SK-N-SH (cell line): ENCODE results near the gene GYPE. TPM values are rescaled to one million over a fixed set of nuclear protein-coding genes. Genes with fewer than 3 reads are reported as not detected.
"Not testable (repeated sequence)": the region's sequence is repeated elsewhere in the genome, so short reads cannot be mapped to it uniquely, and the experiment has no call there.

Experiments used
- CTCF ChIA-PET: fragments of 300-600, 350-600 bp; formaldehyde crosslinking; extraction: SDS; loops from one replicate; lab custom pipeline; 2021; lab: Yijun Ruan, JAX
- POLR2A ChIA-PET: fragments of 350-600 bp; sonication (Branson Sonifier 250); formaldehyde crosslinking; extraction: SDS; loops from one replicate; lab custom pipeline; 2020; ENCODE audit warnings: antibody characterized with exemption, inconsistent platforms; lab: Yijun Ruan, JAX
- DNase-seq: peaks from one replicate; pipeline ENCODE4 v3.0.0; 2012
- H2AFZ ChIP-seq: fragments of 200-600 bp; sonication (generic); 2 replicates; pipeline ENCODE4 v1.8.1; 2016; ENCODE audit warnings: antibody characterized with exemption, mild to moderate bottlenecking, low read depth
- H3F3A ChIP-seq: fragments of 200-600 bp; sonication (generic); replicated peaks from 2 replicates; pipeline ENCODE3; 2016; ENCODE audit warnings: antibody characterized with exemption, mild to moderate bottlenecking; ENCODE audit not compliant: insufficient read depth
- H3K27ac ChIP-seq, 2 experiments: fragments of 200-500 bp in 1 of 2; fragments of 200-600 bp in 1 of 2; sonication (Bioruptor generic) in 1 of 2; sonication (generic), shearing (Covaris generic) in 1 of 2; 2 replicates each; pipeline versions ENCODE4 v1.5.1 to v1.6.1; 2014 to 2016; ENCODE audit warnings: low read depth in 2 of 2, inconsistent platforms in 1 of 2, low read length in 1 of 2, mild to moderate bottlenecking in 1 of 2, mixed read lengths in 1 of 2
- H3K27me3 ChIP-seq: fragments of 200-600 bp; sonication (generic), shearing (Covaris generic); 2 replicates; pipeline ENCODE4 v1.6.1; 2016; ENCODE audit warnings: mixed run types; ENCODE audit not compliant: insufficient read depth
- H3K36me3 ChIP-seq, 2 experiments: fragments of 200-500 bp in 1 of 2; fragments of 200-600 bp in 1 of 2; sonication (Bioruptor generic) in 1 of 2; sonication (generic) in 1 of 2; replicated peaks in 1 of 2; 2 replicates each; pipeline versions ENCODE3 to v1.5.1; 2014 to 2016; ENCODE audit warnings: low read length in 1 of 2, mild to moderate bottlenecking in 1 of 2; ENCODE audit not compliant: insufficient read depth in 2 of 2, control insufficient read depth in 1 of 2
- H3K4me1 ChIP-seq, 2 experiments: fragments of 200-500 bp in 1 of 2; fragments of 200-600 bp in 1 of 2; sonication (Bioruptor generic) in 1 of 2; sonication (generic), shearing (Covaris generic) in 1 of 2; 2 replicates each; pipeline versions ENCODE4 v1.5.1 to v1.6.1; 2014 to 2016; ENCODE audit warnings: low read depth in 1 of 2, low read length in 1 of 2, mixed run types in 1 of 2; ENCODE audit not compliant: insufficient read depth in 2 of 2, control insufficient read depth in 1 of 2
- H3K4me2 ChIP-seq: fragments of 200-600 bp; sonication (generic), shearing (Covaris generic); 2 replicates; pipeline ENCODE4 v1.6.1; 2017; ENCODE audit warnings: mixed run types
- H3K4me3 ChIP-seq, 2 experiments: fragments of 200-500 bp in 1 of 2; fragments of 200-600 bp in 1 of 2; sonication (Bioruptor generic) in 1 of 2; sonication (generic), shearing (Covaris generic) in 1 of 2; 2 replicates each; pipeline versions ENCODE4 v1.5.1 to v1.8.1; 2014 to 2016; ENCODE audit warnings: low read depth in 2 of 2, inconsistent platforms in 1 of 2, low read length in 1 of 2, mild to moderate bottlenecking in 1 of 2, mixed read lengths in 1 of 2, moderate library complexity in 1 of 2
- H3K79me2 ChIP-seq: fragments of 200-600 bp; sonication (generic); 2 replicates; pipeline ENCODE4 v1.8.1; 2017; ENCODE audit warnings: mild to moderate bottlenecking; ENCODE audit not compliant: insufficient read depth
- H3K9ac ChIP-seq: fragments of 200-600 bp; sonication (generic); 2 replicates; pipeline ENCODE4 v1.6.1; 2017; ENCODE audit warnings: mixed run types
- H3K9me2 ChIP-seq: fragments of 200-600 bp; sonication (generic); 2 replicates; pipeline ENCODE4 v1.6.1; 2017; ENCODE audit warnings: mixed run types
- H3K9me3 ChIP-seq: fragments of 200-600 bp; sonication (generic); 2 replicates; pipeline ENCODE4 v1.6.1; 2017; ENCODE audit warnings: mixed run types, mild to moderate bottlenecking, moderate library complexity
- H4K20me1 ChIP-seq: fragments of 200-600 bp; sonication (generic); 2 replicates; pipeline ENCODE4 v1.6.1; 2017; ENCODE audit warnings: mild to moderate bottlenecking, mixed run types; ENCODE audit not compliant: insufficient read depth
- WGBS: methylation state at CpG from one replicate; pipeline ENCODE4 v1.1.6; 2017; ENCODE audit warnings: low lambda C conversion rate; 5-methylcytosine and 5-hydroxymethylcytosine counted together
- polyA plus RNA-seq, 3 experiments: library from polyadenylated mRNA; depleted of rRNA; stranded (reverse); fragments of >200 nt; gene quantifications; 2 replicates each; pipeline ENCODE4 v1.2.3, GENCODE V29; 2012

GYPE gene
- polyA plus RNA-seq, 1 of the 3 experiments (the other 2 are of a cell fraction), result 0.74 TPM

GRCh38 chr4:143834196-143834595 lies 71.2 kb downstream of the GYPE start:
- H3K27me3 ChIP-seq, H3K9ac ChIP-seq, H3K4me2 ChIP-seq, H3K9me2 ChIP-seq, DNase-seq, H3K27ac ChIP-seq, H3F3A ChIP-seq, CTCF ChIA-PET, H3K79me2 ChIP-seq, H3K4me3 ChIP-seq, H2AFZ ChIP-seq, H4K20me1 ChIP-seq, H3K4me1 ChIP-seq, H3K36me3 ChIP-seq, POLR2A ChIA-PET, H3K9me3 ChIP-seq: not testable (repeated sequence)
- WGBS, result 32% methylated on average over 4 of the region's 4 CpGs

GRCh38 chr4:143833676-143834075 lies 71.7 kb downstream of the GYPE start:
- H3K4me2 ChIP-seq, CTCF ChIA-PET, H3K79me2 ChIP-seq, H3K4me1 ChIP-seq, H3F3A ChIP-seq, H3K36me3 ChIP-seq, POLR2A ChIA-PET, H3K27me3 ChIP-seq, H3K9me2 ChIP-seq, H3K9ac ChIP-seq, H3K4me3 ChIP-seq, H3K9me3 ChIP-seq, H4K20me1 ChIP-seq, H2AFZ ChIP-seq, H3K27ac ChIP-seq, DNase-seq: not testable (repeated sequence)
- 43% methylated on average over 2 of the region's 2 CpGs for WGBS

- H4K20me1 ChIP-seq, H3K4me2 ChIP-seq, POLR2A ChIA-PET, H3K4me3 ChIP-seq, H3K27me3 ChIP-seq, DNase-seq, H3K36me3 ChIP-seq, H3K9me2 ChIP-seq, CTCF ChIA-PET, H3K9ac ChIP-seq, H3K4me1 ChIP-seq, H3F3A ChIP-seq, H3K79me2 ChIP-seq, H3K9me3 ChIP-seq, H3K27ac ChIP-seq, H2AFZ ChIP-seq: not testable (repeated sequence)
Observed at GRCh38 chr4:143830576-143830975, 74.8 kb downstream of the GYPE start.

- H3K27ac ChIP-seq, H3K36me3 ChIP-seq, H3K4me1 ChIP-seq, H3K9me2 ChIP-seq, H2AFZ ChIP-seq, CTCF ChIA-PET, H3F3A ChIP-seq, POLR2A ChIA-PET, H3K9ac ChIP-seq, H4K20me1 ChIP-seq, H3K27me3 ChIP-seq, H3K79me2 ChIP-seq, H3K9me3 ChIP-seq, DNase-seq: not testable (repeated sequence)
- 38% methylated on average over 4 of the region's 4 CpGs for WGBS
- 0 out of 4 replicates have a peak overlapping the region, but pooled peaks of 1 of the 2 experiments have one; percentile 24 for H3K4me3 ChIP-seq
- H3K4me2 ChIP-seq, result peak overlapping the region; percentile 43; the same call in 1 of the 2 replicates
Observed at GRCh38 chr4:143829239-143829620, 76.1 kb downstream of the GYPE start.

Other genes starting within 250 kb of the GYPE start
- gene FREM3, start 204.9 kb downstream of the GYPE start, polyA plus RNA-seq (2012; rRNA removed), result 0.02 and 0.03 TPM in 2 replicates
- not detected in 2 replicates for gene GYPB, start 113.8 kb upstream of the GYPE start, polyA plus RNA-seq (2012; rRNA removed)
- not detected in 2 replicates for gene GYPA, start 235.2 kb upstream of the GYPE start, polyA plus RNA-seq (2012; rRNA removed)